Activated T-helper 17 cell treated with anti-CD3 and anti-CD28 coated beads, Interleukin-2, amount 50 U/mL, for 72 hours (primary cell): Measurements from ENCODE around the gene DZIP1L. TPM values are rescaled to one million over a fixed set of nuclear protein-coding genes. Genes with fewer than 3 reads are reported as not detected.

Experiments used
- ATAC-seq: fragments of 150-1000 bp; cut with Tn5 transposase; replicated peaks from 2 replicates; pipeline ENCODE4 v1.10.0; 2021; ENCODE audit warnings: mild to moderate bottlenecking, moderate library complexity
- H3K27ac Mint-ChIP-seq: one replicate; pipeline ENCODE4 v1.8.0; 2022; ENCODE audit warnings: mixed read lengths
- H3K27me3 Mint-ChIP-seq: one replicate; pipeline ENCODE4 v1.8.0; 2022; ENCODE audit warnings: mixed read lengths
- H3K36me3 Mint-ChIP-seq: one replicate; pipeline ENCODE4 v1.8.0; 2022; ENCODE audit warnings: low read depth, mild to moderate bottlenecking, mixed read lengths
- H3K4me1 Mint-ChIP-seq: one replicate; pipeline ENCODE4 v1.8.0; 2022; ENCODE audit warnings: mixed read lengths
- H3K4me3 Mint-ChIP-seq: one replicate; pipeline ENCODE4 v1.8.0; 2022; ENCODE audit warnings: mild to moderate bottlenecking, mixed read lengths
- H3K9me3 Mint-ChIP-seq: one replicate; pipeline ENCODE4 v1.8.0; 2022; ENCODE audit warnings: mixed read lengths
- total RNA-seq, 2 donors: library from RNA; stranded (reverse); gene quantifications; one replicate each; pipeline ENCODE4 v1.2.3, GENCODE V29; 2022

The DZIP1L gene
- total RNA-seq, 2 donors from 2014 or later = not detected

DNA sequence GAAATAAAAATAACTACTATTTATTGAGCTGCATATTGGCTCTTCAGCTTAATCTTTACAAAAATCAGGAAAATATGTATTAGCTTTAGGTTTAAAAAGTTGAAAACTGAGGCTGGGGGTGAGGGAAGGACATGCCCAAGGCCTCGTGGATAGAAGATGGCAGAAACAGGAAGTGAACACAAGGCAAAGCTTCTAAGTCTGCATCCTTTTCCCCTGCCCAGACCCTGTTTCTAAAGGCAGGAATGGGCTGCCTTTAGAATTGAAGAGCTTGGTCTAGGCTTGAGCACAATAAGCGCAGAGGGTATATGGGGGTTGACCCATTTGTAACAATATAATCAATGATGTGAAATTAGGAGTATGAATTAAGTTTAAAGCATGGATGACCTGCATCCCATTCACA is 99.3 kb downstream of the DZIP1L start:
- no peak overlapping the region for H3K4me3 Mint-ChIP-seq
- no peak for ATAC-seq
- H3K27me3 Mint-ChIP-seq = peaks cover 6% of the 10 kb centered on the region
- H3K27ac Mint-ChIP-seq = no peak overlapping the region
- no peaks in the 10 kb centered on the region for H3K36me3 Mint-ChIP-seq
- H3K9me3 Mint-ChIP-seq = no peaks in the 10 kb centered on the region
- no peaks in the 10 kb centered on the region for H3K4me1 Mint-ChIP-seq

DNA sequence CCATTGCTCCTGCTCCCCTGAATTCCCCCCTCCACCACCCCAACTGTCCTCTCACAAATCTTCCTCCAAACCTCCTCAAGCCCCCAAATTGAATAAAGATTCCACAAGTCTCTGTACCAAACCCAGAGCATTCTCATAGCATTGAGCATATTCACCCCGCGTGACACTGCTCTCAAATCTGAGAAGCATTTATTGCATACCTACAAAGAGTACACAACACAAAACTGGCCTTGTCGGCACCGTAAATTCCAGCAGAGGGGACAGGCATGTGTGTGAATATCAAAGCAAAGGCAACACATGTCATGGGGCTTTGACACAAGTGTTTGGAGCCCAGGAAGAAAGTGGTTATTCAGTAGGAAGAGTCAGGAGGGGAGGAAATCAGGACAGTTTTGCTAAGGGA is 102.9 kb downstream of the DZIP1L start:
- Mint-ChIP-seq H3K27ac (no peak overlapping the region), H3K27me3 (peaks cover 6% of the 10 kb centered on the region), H3K4me1 (no peaks in the 10 kb centered on the region), H3K9me3 (no peaks in the 10 kb centered on the region), H3K36me3 (no peaks in the 10 kb centered on the region), H3K4me3 (no peak overlapping the region)
- ATAC-seq = no peak

Other genes with a start within 250 kb of the DZIP1L start
- not detected for gene CLDN18, start 105.4 kb downstream of the DZIP1L start, total RNA-seq
- not detected for gene A4GNT, start 16.8 kb upstream of the DZIP1L start, total RNA-seq
- 10 to 100 TPM; 21.2 to 28.6 TPM for gene DBR1, start 59.3 kb upstream of the DZIP1L start, total RNA-seq
- 10 to 100 TPM; 30.0 to 39.7 TPM for gene ARMC8, start 71.7 kb upstream of the DZIP1L start, total RNA-seq
- 1 to 10 TPM; 1.6 to 6.8 TPM for gene NME9, start 214.2 kb upstream of the DZIP1L start, total RNA-seq
- under 1 TPM; 0.37 to 0.67 TPM for gene MRAS, start 233.0 kb upstream of the DZIP1L start, total RNA-seq